HG03064 (cell line): ENCODE measurements around the gene WDFY4.

ENCODE experiments used
- ATAC-seq: cut with Tn5 transposase; IDR thresholded peaks from one replicate; pipeline ENCODE4 v1.9.1; 2021; ENCODE audit warnings: low read depth; ENCODE audit not compliant: unreplicated experiment

The WDFY4 gene

DNA sequence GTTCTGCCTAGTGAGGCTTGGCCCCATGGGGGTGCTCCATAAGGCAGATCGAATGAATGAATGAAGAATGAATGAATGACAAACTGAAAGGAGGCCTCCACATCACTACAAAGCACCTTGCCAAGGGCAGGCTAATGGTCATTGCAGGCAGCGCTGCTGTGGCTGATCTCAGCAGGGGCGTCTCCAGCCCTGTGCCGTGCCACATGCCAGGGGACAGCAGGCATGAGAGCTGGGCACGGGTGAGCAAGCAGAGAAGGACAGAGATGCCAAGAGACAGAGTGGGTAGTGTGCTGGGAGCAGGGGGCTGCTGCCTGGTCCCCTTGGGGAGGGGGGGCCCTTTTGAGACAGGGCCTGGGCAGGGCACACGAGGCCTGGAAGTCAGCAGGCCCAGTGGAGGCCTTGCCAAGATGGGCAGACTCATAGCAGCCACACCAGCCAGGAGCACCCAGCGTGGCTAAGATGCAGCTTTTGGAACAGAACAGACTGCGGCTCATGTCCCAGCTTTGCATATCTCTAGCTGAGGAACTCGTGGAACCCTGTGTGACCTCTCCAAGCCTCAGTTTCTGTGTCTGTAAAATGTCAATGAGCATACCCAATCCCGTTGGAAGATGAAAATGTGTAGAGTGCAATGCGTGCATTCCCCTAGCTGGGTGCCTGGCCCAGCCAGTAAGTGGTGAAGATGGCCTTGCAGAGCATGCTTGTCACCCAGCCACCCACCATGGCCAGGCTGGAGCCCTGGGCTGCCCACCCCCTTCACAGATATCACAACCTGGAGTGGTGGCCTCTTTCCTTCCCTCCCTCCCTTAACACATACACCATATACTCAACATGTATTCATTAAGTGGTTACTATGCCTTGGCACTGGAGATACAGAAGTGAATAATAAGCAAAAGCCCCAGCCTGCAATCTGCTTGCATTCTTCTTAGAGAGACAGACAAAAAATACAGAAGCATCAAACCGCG, 316.0 kb downstream of the WDFY4 start:
- no peak for ATAC-seq

GRCh38 chr10:49001402-49001801, 316.7 kb downstream of the WDFY4 start:
- no peak for ATAC-seq

- no peak for ATAC-seq
These were observed 317.4 kb downstream of the WDFY4 start for GRCh38 chr10:49001870-49002672.

GRCh38 chr10:49005270-49005669, 320.6 kb downstream of the WDFY4 start:
- no peak for ATAC-seq

- no peak for ATAC-seq
These were observed 322.5 kb downstream of the WDFY4 start for GRCh38 chr10:49007129-49007528.

DNA sequence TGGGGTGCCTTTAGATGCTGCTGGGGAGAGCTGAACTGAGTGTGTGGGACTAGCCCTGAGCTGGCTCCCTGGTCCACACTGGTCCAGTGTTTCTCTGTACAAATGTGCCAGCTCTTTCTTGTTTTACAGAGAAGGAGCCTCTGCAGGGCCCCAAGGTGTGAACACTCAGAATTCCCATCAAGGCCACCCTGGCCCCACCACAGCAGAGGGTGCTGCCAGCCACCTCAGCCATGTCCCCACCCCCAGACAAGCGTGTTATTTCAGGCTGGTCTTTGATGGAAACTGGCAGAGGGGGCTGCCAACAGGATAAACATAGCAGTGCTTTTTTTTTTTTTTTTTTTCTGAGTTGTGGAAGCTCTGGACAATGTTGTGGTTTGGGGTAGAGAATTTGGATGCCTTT, 323.4 kb downstream of the WDFY4 start:
- ATAC-seq, result no peak

DNA sequence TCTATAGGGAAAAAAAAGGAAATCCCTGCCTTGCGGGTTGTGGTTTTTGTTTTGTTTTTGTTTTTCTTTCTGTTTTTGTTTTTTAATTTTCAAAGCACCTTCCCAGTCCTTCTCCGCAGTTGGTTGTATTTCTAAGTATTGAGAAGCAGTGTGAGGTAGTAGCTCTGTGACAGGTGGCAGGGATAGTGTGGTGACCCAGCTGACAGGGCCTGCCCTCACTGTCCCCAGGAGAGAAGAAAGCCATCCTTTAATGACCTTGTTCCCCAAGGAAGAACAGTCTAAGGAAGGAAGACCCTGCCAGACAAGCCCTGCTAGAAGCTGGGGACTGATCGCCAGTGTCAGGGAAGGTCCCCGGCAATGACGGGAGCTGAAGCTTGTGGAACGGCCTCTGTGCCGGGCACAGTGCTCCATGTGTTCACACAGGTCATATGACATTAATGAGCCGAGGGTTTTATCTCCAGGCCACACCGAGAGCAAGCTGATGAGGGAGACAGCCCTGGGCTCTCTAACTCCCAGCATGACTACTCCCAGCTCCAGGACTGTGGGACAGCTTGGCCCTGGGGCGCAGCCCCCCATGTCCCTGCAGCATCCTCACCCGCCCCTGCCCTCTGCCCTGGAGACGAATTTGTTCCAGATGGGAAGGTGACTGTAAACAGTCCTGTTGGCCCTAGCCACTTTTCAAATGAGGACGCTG, 324.0 kb downstream of the WDFY4 start:
- ATAC-seq, result no peak

- no peak for ATAC-seq
These were observed 324.7 kb downstream of the WDFY4 start for GRCh38 chr10:49009199-49009979.

GRCh38 chr10:49010295-49010694, 325.6 kb downstream of the WDFY4 start:
- no peak for ATAC-seq

DNA sequence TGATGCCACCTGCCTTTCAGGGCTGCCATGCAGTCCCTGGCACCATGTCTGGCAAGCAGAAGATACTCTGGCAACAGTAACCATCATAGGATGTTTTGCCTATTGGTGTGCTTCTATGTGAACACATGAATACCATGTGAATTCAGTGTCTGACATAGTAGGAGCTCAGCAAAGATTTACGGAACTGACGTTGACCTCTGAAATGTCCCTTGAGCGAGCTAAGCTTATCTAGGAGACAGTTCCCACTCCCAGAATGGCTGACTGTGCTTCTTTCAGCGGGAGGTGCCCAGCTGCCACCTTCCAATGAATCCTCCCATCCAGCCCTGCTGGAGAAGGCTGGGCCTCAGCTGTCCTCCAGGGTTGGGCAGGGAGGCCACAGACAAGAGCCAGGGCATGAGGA, 326.2 kb downstream of the WDFY4 start:
- ATAC-seq, result no peak

DNA sequence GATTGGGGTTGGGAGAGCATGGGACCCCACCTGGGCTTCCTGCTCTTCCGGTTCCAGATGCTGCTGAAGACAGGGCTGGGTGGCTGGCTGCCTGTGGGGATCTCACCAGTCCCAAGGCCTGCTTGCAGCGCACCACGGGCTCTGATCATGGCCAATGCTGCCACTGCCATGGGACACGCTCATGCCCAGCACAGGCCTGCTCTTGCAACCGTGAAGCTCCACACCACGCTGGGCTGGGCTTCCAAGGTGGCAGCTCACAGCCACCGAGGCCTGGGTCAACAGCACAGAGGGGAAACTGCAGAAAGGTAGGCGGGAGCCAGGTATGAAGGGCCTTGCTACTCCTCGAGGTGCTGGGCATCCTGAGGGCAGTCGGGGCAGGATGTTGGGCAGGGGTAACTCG, 327.1 kb downstream of the WDFY4 start:
- ATAC-seq, result no peak

DNA sequence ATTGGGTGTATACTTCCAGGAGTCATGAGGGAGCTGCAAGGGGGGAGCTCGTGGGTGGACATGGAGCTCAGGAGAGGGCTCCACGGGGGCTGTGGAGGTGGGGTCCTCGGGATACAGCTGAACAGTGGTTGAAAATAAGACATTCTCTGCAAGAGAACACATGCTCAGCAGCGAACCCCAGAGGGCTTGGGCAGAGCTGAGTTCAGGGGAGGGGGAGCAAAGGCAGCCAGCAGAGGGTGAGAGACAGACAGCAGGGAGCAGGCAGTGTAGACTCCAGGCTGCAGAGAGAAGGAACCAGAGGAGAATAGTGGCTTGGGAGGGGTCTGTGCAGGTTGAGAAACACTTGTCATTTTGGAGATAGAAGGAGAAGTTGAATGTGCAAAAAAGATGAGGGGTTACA, 327.9 kb downstream of the WDFY4 start:
- ATAC-seq, result no peak

DNA sequence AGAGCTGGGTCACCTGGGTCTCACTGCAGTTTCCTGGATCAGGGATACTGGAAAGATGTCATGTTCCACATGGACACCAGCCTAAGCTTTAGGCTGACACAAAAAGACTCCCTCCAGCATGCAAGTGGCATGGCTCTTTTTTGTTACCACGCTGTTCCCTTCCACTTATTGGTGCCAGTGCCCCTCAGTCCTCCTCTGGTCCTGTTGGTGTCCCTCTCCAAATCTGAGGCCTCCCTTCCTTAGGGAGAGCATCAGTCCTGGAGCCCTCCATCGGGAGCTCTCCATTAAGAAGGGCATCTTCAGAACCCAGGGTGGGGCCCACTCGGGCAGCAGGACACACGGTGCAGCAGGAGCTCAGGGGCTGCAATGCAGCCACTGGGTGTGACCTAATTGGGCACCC, 331.0 kb downstream of the WDFY4 start:
- ATAC-seq, result no peak

DNA sequence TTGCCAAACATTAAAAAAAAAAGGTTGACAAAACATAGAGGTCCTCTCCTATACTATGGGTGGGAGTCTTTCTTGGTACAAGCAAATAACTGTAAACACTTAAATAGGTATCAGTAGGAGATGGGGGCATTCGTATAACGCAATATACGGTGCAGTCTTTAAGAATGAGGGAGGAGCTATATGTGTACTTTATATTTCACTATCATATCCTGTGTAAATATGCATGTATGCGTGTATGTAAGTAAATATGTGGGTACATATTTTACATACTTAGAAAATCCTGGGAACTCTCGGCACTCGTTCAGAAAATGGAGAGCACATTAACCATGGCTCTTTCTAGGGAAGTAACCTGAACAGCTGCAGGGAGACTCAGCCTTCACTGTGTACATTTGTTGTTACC, 337.0 kb downstream of the WDFY4 start:
- no peak for ATAC-seq

- ATAC-seq, result no peak
These were observed 338.4 kb downstream of the WDFY4 start for GRCh38 chr10:49023071-49023470.

GRCh38 chr10:49023752-49024151, 339.1 kb downstream of the WDFY4 start:
- no peak for ATAC-seq

GRCh38 chr10:49024484-49024883, 339.8 kb downstream of the WDFY4 start:
- ATAC-seq, result no peak

DNA sequence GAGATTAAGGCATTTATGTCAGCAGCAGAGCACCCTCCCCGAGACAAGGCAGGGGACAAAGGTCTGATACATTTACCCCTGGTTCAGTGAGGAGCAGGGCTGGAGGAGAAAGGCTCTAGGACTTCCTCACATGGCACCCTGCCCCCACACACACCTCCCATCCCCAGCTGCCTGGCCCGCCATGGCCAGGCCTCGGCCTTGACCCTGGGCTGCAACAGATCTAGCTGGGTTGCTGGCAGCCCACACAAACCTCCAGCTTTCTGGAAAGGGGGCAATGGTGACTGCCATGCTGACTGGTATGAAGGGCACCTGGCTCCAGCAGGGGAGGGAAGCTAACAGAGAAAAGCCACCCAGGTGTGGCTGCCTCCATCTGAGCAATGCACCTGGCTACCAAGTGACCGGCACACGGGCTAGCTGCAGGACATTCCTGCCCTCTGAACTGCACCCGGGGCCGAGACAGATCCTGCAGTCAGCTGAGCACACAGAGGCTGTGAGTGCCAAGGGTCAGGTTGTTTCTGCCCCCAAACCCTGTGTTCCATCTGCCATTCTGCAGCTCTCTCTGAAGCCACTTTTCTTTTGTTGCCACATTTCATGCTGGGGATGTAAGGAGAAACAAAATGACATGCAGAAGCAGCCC, 340.8 kb downstream of the WDFY4 start:
- ATAC-seq, result no peak

DNA sequence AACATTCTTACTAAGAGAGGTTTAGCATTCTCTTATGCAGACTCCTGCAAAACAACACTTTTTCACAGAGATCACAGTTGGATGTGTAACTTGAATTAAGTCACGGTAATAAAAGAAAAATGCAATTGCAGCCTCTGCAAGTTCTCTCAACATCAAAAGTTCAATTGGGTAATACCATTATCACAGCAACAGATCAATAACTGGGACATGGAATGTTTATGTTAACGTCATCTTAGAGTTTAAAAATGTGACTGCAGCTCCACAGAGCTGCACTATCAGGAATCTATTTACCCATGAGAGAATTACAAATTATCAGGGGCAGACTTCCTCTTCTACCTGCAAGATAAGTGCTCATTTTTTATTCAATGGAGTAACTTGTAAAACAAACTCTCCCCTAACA, 344.0 kb downstream of the WDFY4 start:
- ATAC-seq, result no peak

GRCh38 chr10:49029666-49030065, 345.0 kb downstream of the WDFY4 start:
- ATAC-seq, result no peak
